ENCODE data around the gene TPM2.

The TPM2 gene

GRCh38 chr9:35658137-35658967, 31.4 kb downstream of the TPM2 start, which contains the start of gene CCDC107:
Gene CCDC107 (plus strand): TSS chr9:35658292. CDS start chr9:35658380, 88 bp downstream.
- TF ChIP-seq CTCF (conservative IDR thresholded peaks at IDR 0.05) (peak; percentile 70), ZFX (IDR thresholded peaks at IDR 0.05) (no peak)
- H3K27ac ChIP-seq, result peak within 1 kb of the TSS; percentile 80

GRCh38 chr9:35657546-35658136, 32.1 kb downstream of the TPM2 start, which contains the start of gene RMRP:
Gene RMRP (minus strand): TSS chr9:35658019.
- no peak for TF ChIP-seq CTCF (conservative IDR thresholded peaks at IDR 0.05)
- TF ChIP-seq ZFX (IDR thresholded peaks at IDR 0.05), result no peak
- H3K27ac ChIP-seq, result peak within 1 kb of the TSS; percentile 80

GRCh38 chr9:35656831-35657545, 32.7 kb downstream of the TPM2 start:
- H3K27ac ChIP-seq, result peak overlapping the region; percentile 80
- TF ChIP-seq CTCF (conservative IDR thresholded peaks at IDR 0.05) (no peak), ZFX (IDR thresholded peaks at IDR 0.05) (no peak)

- TF ChIP-seq CTCF (conservative IDR thresholded peaks at IDR 0.05) (no peak), ZFX (IDR thresholded peaks at IDR 0.05) (no peak)
- no peak overlapping the region for H3K27ac ChIP-seq
Measured at GRCh38 chr9:35656348-35656747, 33.4 kb downstream of the TPM2 start.

- TF ChIP-seq CTCF (conservative IDR thresholded peaks at IDR 0.05), result no peak
- no peak overlapping the region for H3K27ac ChIP-seq
Measured at GRCh38 chr9:35653611-35654010, 36.1 kb downstream of the TPM2 start.

GRCh38 chr9:35652829-35653209, 36.9 kb downstream of the TPM2 start:
- TF ChIP-seq ZFX (IDR thresholded peaks at IDR 0.05) (no peak), CTCF (conservative IDR thresholded peaks at IDR 0.05) (no peak)
- H3K27ac ChIP-seq, result no peak overlapping the region

Data from C4-2B (cell line).